ENCODE measurements around the gene PON2. TPM values are rescaled to one million over a fixed set of nuclear protein-coding genes. Genes with fewer than 3 reads are reported as not detected.

The PON2 gene
- total and polyA plus RNA-seq, 7 experiments from 2014 or later: 1.6 to 11.3 (median 6.7) TPM

GRCh38 chr7:95427166-95427565 is 7.7 kb downstream of the PON2 start:
- no peak overlapping the region for H3K4me3 ChIP-seq (ENCODE audit: low read length)
- peaks cover 0 to 4% (median 0%) of the 10 kb centered on the region in 11 donors for H3K9me3 Mint-ChIP-seq
- DNase-seq (no peak), ATAC-seq (no peak)
- intact Hi-C loops (cut with micrococcal nuclease): no loop called here
- H3K27ac Mint-ChIP-seq: no peak overlapping the region
- no peaks in the 10 kb centered on the region for H3K9me3 ChIP-seq (ENCODE audit: control insufficient read depth in 2 of 3, low read length in 3 of 3)
- CTCF ChIA-PET: no interaction called here
- POLR2A ChIA-PET: no interaction called here
- H3K27ac ChIP-seq (ENCODE audit: low read depth, low read length): no peak overlapping the region
- H3K4me1 Mint-ChIP-seq: no peaks in the 10 kb centered on the region
- H3K36me3 ChIP-seq (ENCODE audit: control insufficient read depth in 2 of 3, insufficient read depth in 3 of 3, low read length in 3 of 3): no peaks in the 10 kb centered on the region
- H3K36me3 Mint-ChIP-seq: peaks cover 0 to 10% (median 0%) of the 10 kb centered on the region in 5 donors
- no peak overlapping the region for H3K4me3 Mint-ChIP-seq
- no peaks in the 10 kb centered on the region for H3K4me1 ChIP-seq (ENCODE audit: control insufficient read depth in 2 of 2, insufficient read depth in 2 of 2, low read length in 2 of 2)
- no peaks in the 10 kb centered on the region for H3K27me3 Mint-ChIP-seq
- H3K27me3 ChIP-seq (ENCODE audit: control insufficient read depth in 2 of 2, insufficient read depth in 2 of 2, low read length in 2 of 2): no peaks in the 10 kb centered on the region

DNA sequence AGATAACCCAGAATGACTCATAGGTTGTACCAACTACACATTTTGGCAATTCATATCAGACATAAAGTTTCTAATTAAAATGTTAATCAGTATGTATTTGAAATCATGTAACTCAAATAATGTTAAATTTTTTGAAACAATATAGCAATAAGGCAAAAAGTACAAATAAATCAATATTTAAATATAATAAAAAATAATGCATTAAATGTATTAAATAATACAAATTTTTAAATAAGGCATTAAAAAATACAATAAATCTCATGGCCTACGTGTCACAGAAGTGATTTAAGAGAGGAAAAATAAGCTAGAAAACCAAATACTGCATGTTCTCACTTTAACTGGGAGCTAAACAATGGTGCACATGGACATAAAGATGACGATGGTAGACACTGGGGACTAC is 9.1 kb downstream of the PON2 start:
- ChIA-PET POLR2A (no interaction called here), CTCF (no interaction called here)
- intact Hi-C loops (cut with micrococcal nuclease): no loop called here
- peaks cover 0 to 10% (median 0%) of the 10 kb centered on the region in 5 donors for H3K36me3 Mint-ChIP-seq
- H3K4me3 Mint-ChIP-seq: no peak overlapping the region
- Histone ChIP-seq H3K27ac (ENCODE audit: low read depth, low read length) (no peak overlapping the region), H3K4me3 (ENCODE audit: low read length) (no peak overlapping the region), H3K27me3 (ENCODE audit: control insufficient read depth in 2 of 2, insufficient read depth in 2 of 2, low read length in 2 of 2) (no peaks in the 10 kb centered on the region), H3K9me3 (ENCODE audit: control insufficient read depth in 2 of 3, low read length in 3 of 3) (no peaks in the 10 kb centered on the region), H3K4me1 (ENCODE audit: control insufficient read depth in 2 of 2, insufficient read depth in 2 of 2, low read length in 2 of 2) (no peaks in the 10 kb centered on the region), H3K36me3 (ENCODE audit: control insufficient read depth in 2 of 3, insufficient read depth in 3 of 3, low read length in 3 of 3) (no peaks in the 10 kb centered on the region)
- DNase-seq (no peak), ATAC-seq (no peak)
- H3K4me1 Mint-ChIP-seq: no peaks in the 10 kb centered on the region
- no peaks in the 10 kb centered on the region for H3K27me3 Mint-ChIP-seq
- H3K9me3 Mint-ChIP-seq: peaks cover 0 to 4% (median 0%) of the 10 kb centered on the region in 11 donors
- H3K27ac Mint-ChIP-seq: no peak overlapping the region

- Histone ChIP-seq H3K4me1 (ENCODE audit: control insufficient read depth in 2 of 2, insufficient read depth in 2 of 2, low read length in 2 of 2) (no peaks in the 10 kb centered on the region), H3K9me3 (ENCODE audit: control insufficient read depth in 2 of 3, low read length in 3 of 3) (no peaks in the 10 kb centered on the region), H3K27me3 (ENCODE audit: control insufficient read depth in 2 of 2, insufficient read depth in 2 of 2, low read length in 2 of 2) (no peaks in the 10 kb centered on the region), H3K36me3 (ENCODE audit: control insufficient read depth in 2 of 3, insufficient read depth in 3 of 3, low read length in 3 of 3) (no peaks in the 10 kb centered on the region), H3K4me3 (ENCODE audit: low read length) (no peak overlapping the region), H3K27ac (ENCODE audit: low read depth, low read length) (no peak overlapping the region)
- intact Hi-C loops (cut with micrococcal nuclease): no loop called here
- CTCF ChIA-PET: no interaction called here
- DNase-seq (no peak), ATAC-seq (no peak)
- Mint-ChIP-seq H3K4me3 (no peak overlapping the region), H3K27ac (no peak overlapping the region), H3K9me3 (peaks cover 0 to 4% (median 0%) of the 10 kb centered on the region in 11 donors), H3K36me3 (peaks cover 0 to 10% (median 0%) of the 10 kb centered on the region in 5 donors), H3K27me3 (no peaks in the 10 kb centered on the region), H3K4me1 (no peaks in the 10 kb centered on the region)
- POLR2A ChIA-PET: no interaction called here
These were observed 10.1 kb downstream of the PON2 start for GRCh38 chr7:95424716-95425115.

GRCh38 chr7:95421847-95422444 is 12.9 kb downstream of the PON2 start:
- Histone ChIP-seq H3K27me3 (ENCODE audit: control insufficient read depth in 2 of 2, insufficient read depth in 2 of 2, low read length in 2 of 2) (no peaks in the 10 kb centered on the region), H3K9me3 (ENCODE audit: control insufficient read depth in 2 of 3, low read length in 3 of 3) (no peaks in the 10 kb centered on the region), H3K36me3 (ENCODE audit: control insufficient read depth in 2 of 3, insufficient read depth in 3 of 3, low read length in 3 of 3) (no peaks in the 10 kb centered on the region), H3K4me3 (ENCODE audit: low read length) (no peak overlapping the region), H3K27ac (ENCODE audit: low read depth, low read length) (no peak overlapping the region), H3K4me1 (ENCODE audit: control insufficient read depth in 2 of 2, insufficient read depth in 2 of 2, low read length in 2 of 2) (no peaks in the 10 kb centered on the region)
- ATAC-seq (no peak), DNase-seq (no peak)
- Mint-ChIP-seq H3K9me3 (no peaks in the 10 kb centered on the region), H3K27me3 (peaks cover 0 to 4% (median 0%) of the 10 kb centered on the region in 5 donors), H3K4me1 (no peaks in the 10 kb centered on the region), H3K4me3 (no peak overlapping the region), H3K27ac (no peak overlapping the region), H3K36me3 (peaks cover 0 to 10% (median 0%) of the 10 kb centered on the region in 5 donors)
- intact Hi-C loops (cut with micrococcal nuclease): no loop called here
- POLR2A ChIA-PET: no interaction called here
- CTCF ChIA-PET: no interaction called here

DNA sequence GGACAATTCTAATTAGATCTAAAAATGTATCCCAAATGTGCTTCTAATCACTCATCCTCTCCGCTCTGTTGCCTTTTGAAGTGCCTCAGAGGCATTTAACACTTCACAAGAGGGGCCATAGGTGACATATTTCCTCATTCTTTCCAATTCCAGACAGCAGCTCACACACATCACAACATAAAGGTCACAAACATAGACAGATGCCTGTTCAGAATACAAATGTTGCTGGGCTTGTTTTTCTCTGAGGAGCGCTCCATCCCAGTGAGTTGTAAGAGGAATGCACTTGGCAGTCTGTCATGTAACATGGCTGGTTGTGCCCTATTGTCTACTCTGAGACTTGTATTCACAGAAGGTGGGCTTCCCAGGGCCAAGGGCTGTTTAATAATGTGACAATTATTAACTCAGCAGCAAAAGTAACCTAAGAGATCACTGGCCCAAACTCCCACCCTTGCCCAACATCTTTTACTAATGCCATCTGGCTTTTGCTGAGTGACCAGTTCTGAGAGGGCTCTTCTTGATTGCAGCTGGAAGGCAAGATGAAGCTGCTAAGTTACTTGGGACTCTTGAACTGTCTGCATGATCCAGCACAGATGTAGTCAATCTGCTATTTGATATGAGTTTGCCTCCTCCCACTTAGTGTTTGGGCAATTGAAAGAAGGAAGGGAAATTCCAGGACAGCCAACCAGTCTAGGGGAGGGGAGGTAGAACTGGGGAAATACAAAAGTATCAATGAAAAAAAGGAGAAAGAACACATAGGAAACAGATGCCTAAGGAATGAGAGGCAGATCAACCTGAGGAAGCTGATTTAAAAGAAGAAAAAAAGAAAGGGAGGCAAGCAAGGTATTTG is 13.6 kb downstream of the PON2 start:
- H3K27me3 Mint-ChIP-seq: peaks cover 0 to 4% (median 0%) of the 10 kb centered on the region in 5 donors
- CTCF ChIA-PET: interaction anchor here (0.7 kb wide), 1 partner anchor 1945 kb away, joined by 6 read pairs; no protein-coding TSS in a partner anchor
- ATAC-seq: no peak
- no peak for DNase-seq
- H3K27ac ChIP-seq (ENCODE audit: low read depth, low read length): no peak overlapping the region
- no peaks in the 10 kb centered on the region for H3K9me3 ChIP-seq (ENCODE audit: control insufficient read depth in 2 of 3, low read length in 3 of 3)
- H3K4me3 Mint-ChIP-seq: no peak overlapping the region
- intact Hi-C loops (cut with micrococcal nuclease): no loop called here
- H3K4me1 Mint-ChIP-seq: no peaks in the 10 kb centered on the region
- H3K9me3 Mint-ChIP-seq: no peaks in the 10 kb centered on the region
- peaks cover 0 to 11% (median 0%) of the 10 kb centered on the region in 5 donors for H3K36me3 Mint-ChIP-seq
- H3K27ac Mint-ChIP-seq: no peak overlapping the region
- no peak overlapping the region for H3K4me3 ChIP-seq (ENCODE audit: low read length)
- no peaks in the 10 kb centered on the region for H3K36me3 ChIP-seq (ENCODE audit: control insufficient read depth in 2 of 3, insufficient read depth in 3 of 3, low read length in 3 of 3)
- H3K4me1 ChIP-seq (ENCODE audit: control insufficient read depth in 2 of 2, insufficient read depth in 2 of 2, low read length in 2 of 2): no peaks in the 10 kb centered on the region
- POLR2A ChIA-PET: no interaction called here
- H3K27me3 ChIP-seq (ENCODE audit: control insufficient read depth in 2 of 2, insufficient read depth in 2 of 2, low read length in 2 of 2): no peaks in the 10 kb centered on the region

DNA sequence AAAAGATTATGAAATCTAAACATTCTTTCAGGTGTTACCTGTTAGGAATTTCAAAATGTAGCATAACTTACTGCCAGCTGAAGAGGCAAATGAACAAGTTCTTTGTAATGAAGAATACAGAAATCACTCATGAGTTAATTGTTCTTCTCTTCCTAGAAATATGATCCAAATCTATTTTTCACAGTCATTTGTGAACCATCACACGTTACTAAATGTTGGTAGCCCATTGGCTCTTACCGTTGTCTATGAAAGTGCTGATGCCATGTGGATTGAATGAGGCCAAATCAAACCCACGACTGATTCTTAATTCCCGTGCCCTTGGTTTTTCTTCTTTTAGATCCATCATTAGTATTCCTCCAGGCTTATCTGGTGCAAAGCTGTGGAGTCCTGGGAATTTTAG is 22.8 kb downstream of the PON2 start:
- DNase-seq (no peak), ATAC-seq (no peak)
- ChIA-PET POLR2A (no interaction called here), CTCF (no interaction called here)
- no peaks in the 10 kb centered on the region for H3K27me3 ChIP-seq (ENCODE audit: control insufficient read depth in 2 of 2, insufficient read depth in 2 of 2, low read length in 2 of 2)
- Mint-ChIP-seq H3K4me1 (peaks cover 0 to 2% (median 0%) of the 10 kb centered on the region in 7 donors), H3K27me3 (no peaks in the 10 kb centered on the region), H3K27ac (no peak overlapping the region), H3K36me3 (peaks cover 0 to 7% (median 4%) of the 10 kb centered on the region in 5 donors), H3K9me3 (peaks cover 0 to 2% (median 0%) of the 10 kb centered on the region in 11 donors), H3K4me3 (no peak overlapping the region)
- intact Hi-C loops (cut with micrococcal nuclease): no loop called here
- H3K4me1 ChIP-seq (ENCODE audit: control insufficient read depth in 2 of 2, insufficient read depth in 2 of 2, low read length in 2 of 2): no peaks in the 10 kb centered on the region
- no peak overlapping the region for H3K27ac ChIP-seq (ENCODE audit: low read depth, low read length)
- H3K9me3 ChIP-seq (ENCODE audit: control insufficient read depth in 2 of 3, low read length in 3 of 3): no peaks in the 10 kb centered on the region
- H3K36me3 ChIP-seq (ENCODE audit: control insufficient read depth in 2 of 3, insufficient read depth in 3 of 3, low read length in 3 of 3): no peaks in the 10 kb centered on the region
- H3K4me3 ChIP-seq (ENCODE audit: low read length): no peak overlapping the region
